H1 (cell line): ENCODE measurements around the gene CPNE8.

Experiments
- CREB1 ChIP-seq: IDR thresholded peaks from 2 replicates; pipeline ENCODE4 v1.6.1; 2012; ENCODE audit warnings: inconsistent platforms
- CTCF ChIP-seq, 3 experiments: IDR thresholded peaks; 1 replicate in 2 of 3; 2 replicates in 1 of 3; pipeline versions ENCODE4 v1.5.1 to v1.6.1; 2011; ENCODE audit warnings: low read length in 3 of 3, mild to moderate bottlenecking in 3 of 3, inconsistent platforms in 2 of 3, low read depth in 1 of 3, moderate library complexity in 1 of 3; ENCODE audit not compliant: insufficient read depth in 1 of 3; ENCODE audit errors: control extremely low read depth in 1 of 3
- GABPA ChIP-seq: IDR thresholded peaks from 2 replicates; pipeline ENCODE4 v1.6.1; 2011; ENCODE audit warnings: mild to moderate bottlenecking, low read length, moderate library complexity, borderline replicate concordance; ENCODE audit not compliant: insufficient read depth
- GTF2F1 ChIP-seq: IDR thresholded peaks from 2 replicates; pipeline ENCODE4 v1.6.1; 2012; ENCODE audit warnings: low read depth, low read length, improper control_type of control experiment, borderline replicate concordance
- MAX ChIP-seq: IDR thresholded peaks from 2 replicates; pipeline ENCODE4 v1.6.1; 2012; ENCODE audit warnings: inconsistent platforms
- PHF8 ChIP-seq: fragments of 200-600 bp; sonication (generic); conservative IDR thresholded peaks from 2 replicates; pipeline ENCODE4 v1.7.1; 2012; ENCODE audit warnings: low read depth, mild to moderate bottlenecking, inconsistent platforms, low read length, moderate library complexity
- RAD21 ChIP-seq, 2 experiments: IDR thresholded peaks in 1 of 2; conservative IDR thresholded peaks in 1 of 2; 2 replicates each; pipeline ENCODE4 v1.6.1; 2011; ENCODE audit warnings: low read depth in 2 of 2, low read length in 2 of 2, improper control_type of control experiment in 1 of 2, inconsistent platforms in 1 of 2, mild to moderate bottlenecking in 1 of 2, moderate library complexity in 1 of 2
- RNF2 ChIP-seq: fragments of 200-900, 300-1000 bp; sonication (generic); IDR thresholded peaks from 2 replicates; pipeline ENCODE4 v1.7.1; 2016; ENCODE audit warnings: borderline replicate concordance, low read depth, mild to moderate bottlenecking, antibody characterized with exemption, low read length; ENCODE audit not compliant: poor library complexity, severe bottlenecking; ENCODE audit errors: missing control alignments
- SP1 ChIP-seq: IDR thresholded peaks from 2 replicates; pipeline ENCODE4 v1.6.1; 2011; ENCODE audit warnings: low read depth, low read length
- TAF1 ChIP-seq: IDR thresholded peaks from 2 replicates; pipeline ENCODE4 v1.6.1; 2011; ENCODE audit warnings: mild to moderate bottlenecking, low read depth, low read length
- TAF7 ChIP-seq: optimal IDR thresholded peaks from 2 replicates; pipeline ENCODE3; 2011; ENCODE audit warnings: low read depth, mild to moderate bottlenecking, inconsistent platforms, low read length, moderate library complexity, borderline replicate concordance
- YY1 ChIP-seq: IDR thresholded peaks from 2 replicates; pipeline ENCODE4 v1.6.1; 2011; ENCODE audit warnings: low read depth, mild to moderate bottlenecking, low read length

DNA sequence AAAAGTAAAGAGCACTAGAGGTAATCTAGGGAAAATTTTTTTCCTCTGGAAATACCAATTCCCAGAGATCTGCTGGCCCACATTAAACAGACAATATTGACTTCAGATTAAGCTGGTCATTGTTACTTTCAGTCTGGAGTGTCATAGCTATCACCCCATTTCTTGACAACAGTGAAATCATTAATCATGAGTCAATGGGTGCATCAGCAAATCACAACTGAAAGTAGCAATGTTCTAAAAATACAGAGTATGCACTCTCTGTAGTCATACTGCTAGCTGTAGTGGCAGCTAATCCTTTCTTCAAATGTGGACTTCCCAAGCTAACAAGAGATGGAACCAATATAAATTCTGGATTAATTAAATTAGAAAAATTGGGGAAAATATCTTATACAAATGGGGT is 129.9 kb downstream of the CPNE8 start:
- no peak for TF ChIP-seq CTCF (IDR thresholded peaks at IDR 0.05; ENCODE audit: control extremely low read depth in 1 of 3, insufficient read depth in 1 of 3, low read depth in 1 of 3, low read length in 3 of 3)
- TF ChIP-seq TAF1: no peak
- TF ChIP-seq RAD21 (IDR thresholded peaks at IDR 0.05 in 1 of 2, conservative IDR thresholded peaks at IDR 0.05 in 1 of 2; ENCODE audit: low read depth in 2 of 2, low read length in 2 of 2): no peak
- no peak for TF ChIP-seq GABPA
- TF ChIP-seq RNF2: no peak
- TF ChIP-seq SP1: no peak
- no peak for TF ChIP-seq YY1
- TF ChIP-seq PHF8: no peak
- TF ChIP-seq GTF2F1: no peak
- no peak for TF ChIP-seq CREB1
- no peak for TF ChIP-seq TAF7
- TF ChIP-seq MAX: no peak
